Stimulated activated CD8-positive, alpha-beta memory T cell treated with anti-CD3 and anti-CD28 coated beads, Interleukin-12 subunit alpha, Interleukin-12 subunit beta, amount 100 ng/mL, for 1 hour (primary cell): ENCODE measurements around the gene LSP1.

ENCODE experiments used
- DNase-seq: peaks from one replicate; pipeline ENCODE4 v3.0.0-alpha.2; 2020; ENCODE audit warnings: low read depth

The LSP1 gene

DNA sequence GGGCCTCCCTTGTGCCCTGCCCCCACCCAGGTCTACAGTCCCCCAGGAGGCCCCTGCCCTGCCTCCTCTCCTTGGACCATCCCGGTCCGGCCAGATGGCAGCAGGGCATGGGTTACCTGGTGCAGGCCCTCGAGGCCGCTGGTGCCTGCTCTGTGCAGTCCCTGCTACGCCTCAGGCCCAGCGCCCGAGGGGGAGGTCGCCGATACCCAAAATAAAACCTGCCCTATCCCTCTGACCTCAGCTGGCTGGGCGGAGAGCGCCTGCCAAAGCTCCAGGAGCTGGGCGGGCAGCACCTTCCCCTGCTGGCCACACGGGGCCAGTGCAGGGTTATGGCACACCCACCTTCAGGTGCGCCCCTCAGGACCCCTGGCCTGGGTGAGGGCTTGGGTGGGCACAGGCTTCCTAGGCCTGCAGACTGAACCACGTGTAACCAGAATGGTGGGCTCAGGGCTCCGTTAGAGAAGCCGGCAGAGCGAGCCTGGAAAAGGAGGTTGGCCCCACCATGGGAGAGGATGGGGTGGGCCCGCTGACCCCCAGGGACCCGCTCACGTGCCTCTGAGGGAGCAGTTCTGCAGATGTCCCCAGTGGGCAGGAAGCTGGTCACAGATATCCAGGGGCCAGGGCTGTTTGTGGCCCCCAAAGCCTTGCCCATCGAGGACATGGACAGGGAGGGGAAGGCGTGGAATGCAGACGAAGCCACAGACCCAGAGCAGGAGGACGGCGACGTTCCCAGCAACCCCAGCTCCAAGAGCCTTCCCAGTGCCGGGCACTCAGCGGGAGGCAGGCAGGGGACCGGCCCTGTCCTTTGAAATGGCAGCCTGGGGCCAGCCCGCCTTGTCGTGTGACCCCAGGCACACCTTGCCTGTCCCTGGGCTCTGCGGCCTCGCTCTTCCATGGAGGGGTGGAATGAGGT lies 64.9 kb downstream of the LSP1 start:
- no peak for DNase-seq

DNA sequence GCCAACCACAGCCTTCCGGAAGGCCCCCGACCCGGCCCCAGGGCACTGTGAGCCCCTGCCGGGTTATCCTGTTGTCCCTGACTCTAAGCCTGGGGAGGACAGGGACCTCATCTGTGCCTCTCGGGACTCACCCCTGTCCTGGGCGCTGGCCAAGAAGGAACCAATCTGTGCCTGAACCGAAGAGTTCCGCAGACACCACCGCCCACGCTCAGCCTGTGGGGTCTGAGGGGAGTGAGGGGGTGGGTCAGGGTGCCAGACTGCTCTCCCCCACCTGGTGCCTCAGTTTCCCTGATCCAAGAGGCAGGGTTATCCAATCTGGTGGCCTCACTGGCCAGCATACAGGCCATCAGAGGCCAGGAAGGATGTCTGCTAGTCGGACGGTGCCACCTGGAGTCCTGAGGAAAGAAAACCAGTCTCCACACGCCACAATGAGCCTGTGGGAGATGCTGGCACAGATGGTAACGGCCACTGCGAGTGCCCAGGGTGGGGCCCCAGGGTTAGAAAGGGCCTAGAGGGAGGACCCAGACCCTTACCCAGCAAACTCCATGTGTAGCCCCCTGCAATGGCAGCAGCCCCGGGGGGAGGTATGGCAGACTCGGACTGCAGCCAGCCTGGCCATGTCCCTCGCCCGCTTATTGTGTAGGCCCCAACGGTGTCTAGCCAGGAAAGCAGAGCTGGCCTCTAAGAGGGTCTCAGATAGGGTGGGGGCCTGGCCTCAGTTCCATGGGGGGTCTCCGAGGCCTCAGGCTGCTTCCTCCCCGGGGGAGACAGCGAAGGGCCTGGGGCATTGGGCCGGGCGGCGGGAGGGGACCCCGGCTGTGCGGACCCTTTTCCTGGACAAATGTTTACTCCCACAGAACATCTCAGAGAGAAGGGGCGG lies 65.8 kb downstream of the LSP1 start:
- no peak for DNase-seq

DNA sequence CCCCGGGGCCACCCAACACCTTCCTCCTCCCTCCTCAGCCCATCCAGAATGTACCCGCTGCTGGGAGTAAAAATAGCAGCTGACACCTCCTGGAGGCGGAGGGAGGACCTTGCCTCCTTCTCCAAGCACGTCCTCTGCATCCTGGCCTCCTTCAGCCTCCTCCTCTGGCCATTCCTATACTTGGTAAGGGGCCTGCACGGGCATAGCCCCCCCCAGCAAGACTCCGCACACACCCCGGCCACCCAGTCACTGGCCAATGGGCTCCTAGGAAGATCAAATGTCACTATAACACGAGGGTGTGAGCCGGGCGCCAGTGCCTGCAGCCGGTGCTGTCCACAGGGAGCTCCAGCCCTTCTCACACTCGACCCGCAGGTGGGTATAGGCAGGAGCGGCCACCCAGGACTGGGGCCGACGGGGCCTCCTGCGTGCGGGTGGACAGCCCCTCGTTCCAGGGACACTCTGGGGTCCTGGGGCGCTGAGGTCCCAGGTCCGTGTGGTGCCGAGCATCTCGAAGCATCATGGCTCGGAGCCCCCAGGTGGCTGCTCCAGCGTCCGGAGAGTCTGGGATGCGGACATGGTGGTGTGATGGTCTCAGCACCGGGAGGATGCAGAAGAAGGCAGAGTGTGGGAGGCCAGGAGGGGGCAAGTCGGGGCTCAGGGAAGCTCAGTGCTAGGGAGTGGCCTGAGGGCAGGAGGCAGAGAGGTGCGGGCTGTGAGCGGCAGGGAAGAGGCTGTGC lies 66.7 kb downstream of the LSP1 start, which contains the start of gene TNNT3:
TNNT3 (plus strand) TSS at position 313 of the 737 bp plus-strand sequence. CDS start 3,172 bp downstream, outside the sequence.
- no peak for DNase-seq

DNA sequence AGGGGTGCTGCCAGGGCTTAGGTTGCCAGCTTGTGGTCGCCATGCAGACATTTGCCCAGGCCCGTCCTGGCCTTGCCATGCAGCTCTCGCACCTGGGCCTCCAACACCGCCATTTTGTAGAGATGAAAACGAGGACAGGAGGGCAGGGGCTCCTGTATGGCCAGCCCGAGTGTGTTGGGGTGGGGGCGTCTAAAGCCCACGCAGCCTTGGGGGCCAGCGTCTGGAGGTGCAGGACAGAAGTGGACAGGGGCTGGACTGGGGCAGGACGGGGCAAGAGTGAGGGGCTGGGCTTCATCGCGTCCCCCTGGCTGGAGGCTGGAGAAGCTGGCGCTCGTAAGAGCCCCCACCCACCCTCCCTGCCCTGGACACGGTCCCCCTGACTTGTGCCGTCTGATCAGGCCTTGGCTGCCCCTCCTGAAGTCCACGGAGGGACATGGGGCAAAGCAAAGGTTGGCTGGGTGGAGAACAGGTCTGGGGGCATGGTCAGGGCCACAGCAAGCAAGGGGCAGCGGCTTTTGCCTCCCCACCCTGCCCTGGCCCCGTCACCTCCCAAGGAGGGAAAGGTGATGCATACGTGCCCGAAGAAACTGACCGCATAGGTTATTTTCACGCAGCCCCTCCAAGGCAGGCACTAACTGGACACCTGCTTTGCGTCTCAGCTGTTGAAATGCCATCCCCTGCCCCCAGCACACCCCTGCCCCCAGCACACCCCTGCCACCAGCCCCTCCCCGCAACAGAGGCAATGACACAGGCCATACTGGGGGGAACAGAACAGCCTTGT lies 67.4 kb downstream of the LSP1 start:
- no peak for DNase-seq

DNA sequence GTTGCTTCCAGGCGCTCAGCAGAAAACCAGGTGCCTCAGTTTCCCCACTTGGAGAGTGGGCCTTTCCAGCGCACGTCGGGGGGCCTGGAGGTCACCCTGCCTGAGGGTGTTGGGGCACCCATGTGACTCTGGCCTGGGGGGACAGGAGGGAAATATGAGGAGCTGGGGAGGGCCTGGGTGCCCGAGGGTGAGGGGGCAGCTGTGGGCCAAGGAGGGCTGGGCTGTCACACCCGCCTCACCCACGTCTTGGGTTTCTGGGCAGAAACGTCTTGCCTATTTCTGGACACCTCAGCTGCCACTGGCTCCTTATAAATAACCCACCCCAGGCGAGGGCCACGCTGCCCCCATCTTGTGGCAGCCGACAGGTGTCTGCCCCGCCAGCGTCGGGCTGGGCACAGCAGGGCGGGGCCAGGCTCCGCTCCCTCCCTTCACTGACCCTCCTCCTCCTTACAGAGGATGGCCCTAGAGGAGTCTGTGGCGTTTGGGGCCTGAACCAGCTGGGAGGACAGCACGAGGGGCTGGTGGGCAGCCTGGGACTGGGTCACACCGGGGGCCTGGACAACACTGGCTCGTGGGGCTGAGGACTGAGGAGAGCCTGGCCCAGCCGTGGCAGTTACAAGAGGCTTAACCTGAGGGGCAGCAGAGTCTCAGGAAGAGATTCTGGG lies 68.2 kb downstream of the LSP1 start:
- no peak for DNase-seq

DNA sequence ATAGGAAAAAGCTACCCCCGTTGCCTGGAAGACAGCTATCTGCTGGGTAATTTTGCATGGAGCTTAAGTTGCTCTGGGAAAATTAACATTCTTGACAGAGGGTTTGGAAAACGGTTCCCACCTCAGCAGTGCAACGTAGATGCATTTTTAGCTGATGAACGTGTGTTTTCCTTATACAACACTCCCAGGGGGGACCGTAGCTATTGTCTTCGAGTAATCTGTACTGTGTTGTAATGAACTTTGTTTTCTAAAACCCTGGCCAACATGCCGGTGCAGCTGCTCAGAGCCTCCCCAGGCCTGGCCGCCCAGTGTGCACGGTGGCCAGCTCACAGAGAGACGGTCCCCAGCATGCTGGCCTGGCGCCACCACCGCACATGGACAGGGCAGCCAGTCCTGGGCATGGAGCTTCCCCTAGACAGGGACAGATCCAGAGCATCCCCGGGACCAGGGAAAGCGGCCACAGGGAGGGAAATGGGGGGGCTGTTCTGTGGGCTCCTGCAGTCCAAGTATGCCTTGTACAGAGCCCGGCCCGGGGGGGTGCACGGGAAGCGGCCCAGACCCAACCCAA lies 68.8 kb downstream of the LSP1 start:
- no peak for DNase-seq

- no peak for DNase-seq
Observed at GRCh38 chr11:1922481-1923081, 69.7 kb downstream of the LSP1 start.

GRCh38 chr11:1923201-1923956 lies 70.5 kb downstream of the LSP1 start:
- no peak for DNase-seq

DNA sequence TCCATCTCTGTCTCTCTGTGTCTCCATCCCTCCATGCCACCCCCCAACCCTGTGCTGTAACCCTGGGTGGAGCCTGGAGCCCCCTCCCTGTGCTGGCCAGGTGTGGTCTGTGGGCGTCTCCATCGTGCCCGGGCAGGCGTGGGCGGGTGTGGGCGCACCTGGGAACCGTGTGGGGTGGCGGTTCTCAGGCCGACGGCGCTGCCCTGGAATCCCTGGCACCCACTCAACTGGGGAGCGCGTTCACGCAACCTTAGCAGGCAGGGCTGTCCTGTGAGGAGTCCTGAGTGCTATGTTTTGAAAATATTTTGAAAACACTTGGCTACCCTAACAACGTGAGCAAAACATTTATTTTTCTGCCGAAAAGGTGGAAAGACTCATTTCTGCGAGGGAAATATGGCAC lies 71.3 kb downstream of the LSP1 start:
- DNase-seq = no peak

DNA sequence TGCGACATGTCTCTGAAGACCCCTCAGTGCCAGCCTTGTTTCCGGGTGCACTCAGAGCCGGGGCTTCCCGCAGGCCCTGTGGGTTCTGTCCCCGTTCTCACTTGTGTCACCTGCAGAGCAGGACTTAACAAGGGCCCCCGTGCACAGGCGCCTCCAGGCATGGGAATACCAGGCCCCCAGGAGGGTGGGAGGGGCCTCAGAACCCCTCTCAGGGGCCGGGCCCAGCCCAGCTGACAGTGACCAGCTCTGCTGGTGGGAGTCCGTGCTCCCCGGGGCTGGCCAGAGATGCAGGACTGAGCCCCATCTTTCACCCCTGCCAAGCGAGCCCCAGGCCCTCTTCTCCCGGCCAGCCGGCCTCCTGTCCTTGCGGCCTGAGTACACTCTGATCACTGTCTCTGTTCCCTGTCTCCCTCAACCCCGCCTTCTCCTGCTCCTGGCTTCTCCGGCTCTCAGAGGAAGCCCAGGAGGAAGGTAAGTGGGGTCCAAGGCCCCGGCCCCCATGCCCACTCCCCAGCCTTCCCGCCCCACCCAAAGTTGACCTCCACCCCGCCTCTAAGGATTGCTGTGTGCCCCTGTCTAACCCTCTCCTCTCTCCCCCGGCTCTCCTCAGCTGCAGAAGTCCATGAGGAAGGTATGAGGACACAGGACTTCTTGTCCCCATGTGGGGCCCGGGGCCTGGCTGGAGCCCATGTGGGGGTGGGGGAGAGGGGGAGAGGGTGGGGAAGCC lies 71.9 kb downstream of the LSP1 start:
- no peak for DNase-seq

- no peak for DNase-seq
Observed at GRCh38 chr11:1925373-1926155, 72.7 kb downstream of the LSP1 start.

GRCh38 chr11:1926156-1927025 lies 73.5 kb downstream of the LSP1 start:
- no peak for DNase-seq

DNA sequence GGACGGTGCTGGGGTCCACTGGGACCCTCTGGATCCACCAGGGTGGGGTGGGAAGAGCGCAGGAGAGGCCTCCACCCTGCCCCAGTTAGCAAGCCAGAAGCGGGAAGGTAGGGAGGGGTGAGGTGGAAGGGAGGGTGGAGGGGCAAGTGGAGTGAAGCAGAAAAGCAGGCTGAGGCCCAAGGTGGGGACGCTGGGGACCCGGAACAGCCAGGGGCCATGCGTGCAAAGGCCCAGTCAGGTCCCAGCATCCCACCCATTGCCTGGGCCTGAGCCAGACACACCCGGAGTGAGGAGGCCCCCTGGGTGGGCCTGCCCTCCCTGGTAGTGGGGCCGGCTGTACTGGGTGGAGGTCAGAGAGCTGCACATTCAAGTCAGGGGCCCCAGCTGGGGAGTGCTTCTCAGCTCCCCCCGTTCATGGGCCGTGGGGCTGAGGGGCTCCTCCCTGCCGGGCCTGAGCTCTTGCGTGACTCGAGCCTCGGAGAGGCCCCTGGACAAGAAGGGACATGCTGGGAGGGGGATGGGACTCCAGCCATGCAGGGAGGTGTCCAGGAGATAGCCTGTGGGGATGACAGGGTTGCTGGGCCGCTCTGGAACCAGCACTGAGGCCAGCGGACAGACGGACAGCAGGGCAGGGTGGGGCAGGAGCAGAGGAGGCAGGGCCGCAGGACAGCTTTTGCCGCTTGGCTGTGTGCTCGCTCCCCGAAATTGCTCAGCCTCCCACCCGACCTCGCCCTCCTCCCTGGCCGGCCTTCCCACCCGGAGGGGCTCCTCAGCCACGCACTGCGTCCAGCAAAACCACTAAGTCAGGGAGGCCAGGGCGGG lies 74.4 kb downstream of the LSP1 start:
- no peak for DNase-seq

DNA sequence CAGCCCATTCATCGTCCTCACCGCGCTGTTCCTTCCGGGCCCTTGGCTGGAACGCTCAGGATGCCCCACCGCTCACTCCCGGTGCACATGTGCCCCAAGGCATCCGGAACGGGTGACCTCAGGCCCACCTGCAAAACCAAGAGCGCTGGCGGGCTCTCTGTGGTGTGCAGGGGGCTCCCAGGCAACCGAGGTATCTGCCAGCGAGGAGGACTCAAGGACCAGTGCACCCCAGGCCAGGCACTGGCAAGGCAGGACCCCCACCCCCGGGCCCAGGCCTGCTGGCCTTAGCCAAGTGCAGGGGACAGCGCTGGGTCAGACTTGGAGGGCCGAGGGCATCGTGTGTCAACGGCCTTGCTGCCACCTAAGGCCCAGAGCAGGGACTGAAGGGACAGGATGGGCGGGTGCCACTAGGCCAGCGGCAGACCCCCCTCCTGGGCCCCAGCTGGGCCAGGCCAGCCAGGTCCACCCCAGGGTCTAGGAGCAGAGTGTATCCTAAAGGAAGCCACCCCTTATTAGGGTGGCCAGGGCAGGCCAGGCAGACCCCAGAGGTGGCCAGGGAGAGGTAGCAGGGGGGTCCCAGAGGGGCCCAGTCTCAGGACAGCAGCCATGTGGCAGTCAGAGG lies 75.1 kb downstream of the LSP1 start:
- no peak for DNase-seq

DNA sequence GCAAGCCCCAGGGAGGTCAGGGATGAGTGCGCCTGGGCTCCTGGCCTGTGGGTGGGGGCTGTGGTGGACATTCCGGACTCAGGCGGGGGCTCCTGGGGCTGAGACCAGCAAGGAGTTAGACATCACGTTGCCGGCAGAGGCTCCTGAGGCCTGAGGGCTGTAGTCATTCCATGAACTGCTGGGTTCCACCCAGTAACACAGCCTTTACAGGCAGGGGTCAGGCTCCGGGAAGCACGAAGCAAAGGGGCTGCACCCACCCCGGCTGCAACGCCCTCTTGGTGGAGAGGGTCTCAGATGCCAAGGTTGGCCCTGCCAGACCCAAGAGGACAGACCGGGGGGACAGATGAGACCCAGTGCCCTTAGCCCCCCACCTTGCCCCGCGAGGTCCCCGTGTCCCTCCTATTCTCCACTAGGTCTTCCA lies 75.6 kb downstream of the LSP1 start:
- no peak for DNase-seq
